Stomach (tissue), 9 donors: ENCODE measurements around the gene ATP8A2. TPM values are rescaled to one million over a fixed set of nuclear protein-coding genes. Genes with fewer than 3 reads are reported as not detected.

Source experiments
- DNase-seq, 2 donors: peaks; one replicate each; pipeline versions ENCODE4 v3.0.0 to v3.0.0-alpha.2; 2013 to 2019
- H3K27ac ChIP-seq, 5 donors: fragments of 200-600 bp in 4 of 5; sonication (generic) in 4 of 5; one replicate each; pipeline ENCODE4 v1.5.1; 2013 to 2019; ENCODE audit warnings: mild to moderate bottlenecking in 1 of 5, moderate library complexity in 1 of 5
- H3K27me3 ChIP-seq, 3 donors: fragments of 200-600 bp; sonication (generic); one replicate each; pipeline ENCODE4 v1.5.1; 2017 to 2019; ENCODE audit warnings: mixed run types in 1 of 3
- H3K36me3 ChIP-seq, 4 donors: fragments of 200-600 bp; sonication (generic); 1 replicate in 3 of 4; 2 replicates in 1 of 4; pipeline ENCODE4 v1.5.1; 2016 to 2019
- H3K4me1 ChIP-seq, 4 donors: fragments of 200-600 bp; sonication (generic); one replicate each; pipeline ENCODE4 v1.5.1; 2016 to 2019
- H3K4me3 ChIP-seq, 4 donors: fragments of 200-600 bp; sonication (generic) in 3 of 4; one replicate each; pipeline ENCODE4 v1.5.1; 2016 to 2019; ENCODE audit warnings: mild to moderate bottlenecking in 1 of 4
- H3K9me3 ChIP-seq, 4 donors: fragments of 200-600 bp; sonication (generic); one replicate each; pipeline ENCODE4 v1.5.1; 2016 to 2019
- CTCF ChIP-seq, 7 experiments: fragments of 450-650 bp in 4 of 7; fragments of 200-600 bp in 3 of 7; sonication (generic) in 3 of 7; IDR thresholded peaks; one replicate each; pipeline ENCODE4 v1.5.1; 2016 to 2019; ENCODE audit warnings: antibody characterized with exemption in 7 of 7, control low read depth in 2 of 7, mild to moderate bottlenecking in 1 of 7
- EP300 ChIP-seq: sonication (generic); formaldehyde crosslinking; IDR thresholded peaks from one replicate; pipeline ENCODE4 v1.6.1; 2017; ENCODE audit warnings: antibody characterized with exemption
- POLR2A ChIP-seq, 4 donors: fragments of 450-650 bp; IDR thresholded peaks; one replicate each; pipeline ENCODE4 v1.6.1; 2016; ENCODE audit warnings: antibody characterized with exemption in 4 of 4, control low read depth in 2 of 4, mild to moderate bottlenecking in 1 of 4, moderate library complexity in 1 of 4
- POLR2AphosphoS5 ChIP-seq, 3 donors: sonication (generic); formaldehyde crosslinking; IDR thresholded peaks; one replicate each; pipeline ENCODE4 v1.6.1; 2016; ENCODE audit warnings: antibody characterized with exemption in 3 of 3
- WGBS, 5 donors: extraction: QIAGEN DNeasy Blood & Tissue Kit in 3 of 5; methylation state at CpG; one replicate each; pipeline versions ENCODE4 v1.1.5 to v1.1.7; 2013 to 2018; 5-methylcytosine and 5-hydroxymethylcytosine counted together
- intact Hi-C: fragments of 100-400 bp; cut with DNase I; formaldehyde crosslinking; loops from one replicate; pipeline ENCODE4 v1.15.1; 2023; ENCODE audit warnings: low total_unique reads
- polyA plus RNA-seq, 3 donors: library from polyadenylated mRNA; stranded (reverse); fragments of 200-250 nt; gene quantifications; one replicate each; pipeline ENCODE4 v1.2.3, GENCODE V29; 2013
- total RNA-seq, 5 donors: library from RNA; depleted of rRNA; stranded (reverse); fragments of >200 nt; gene quantifications; one replicate each; pipeline versions ENCODE4 v1.1.0 to v1.2.3, GENCODE V29; 2014 to 2016
- donor health status: healthy with polysubstance abuse.
- donor health status: Bipolar disorder and iron deficiency.
- donor health status: healthy.

ATP8A2 gene
- total and polyA plus RNA-seq, 8 donors, result 0.12 to 3.5 (median 0.20) TPM; not detected in 3

GRCh38 chr13:25882466-25883357 lies 510.9 kb downstream of the ATP8A2 start:
- H3K4me3 ChIP-seq, result no peak overlapping the region
- H3K4me1 ChIP-seq, result peaks cover 0 to 19% (median 10%) of the 10 kb centered on the region in 4 donors
- peak in 1 of 2 donors; percentile 39 for DNase-seq
- 73 to 80% (median 79%) methylated on average over 8 of the region's 8 CpGs for WGBS, 5 donors
- H3K36me3 ChIP-seq, result no peaks in the 10 kb centered on the region
- TF ChIP-seq EP300 (no peak), POLR2AphosphoS5 (IDR thresholded peaks at IDR 0.05) (no peak), CTCF (IDR thresholded peaks at IDR 0.05) (no peak), POLR2A (IDR thresholded peaks at IDR 0.05) (no peak)
- intact Hi-C loops, result no loop called here
- H3K27me3 ChIP-seq, result no peaks in the 10 kb centered on the region
- no peaks in the 10 kb centered on the region for H3K9me3 ChIP-seq
- no peak overlapping the region for H3K27ac ChIP-seq

GRCh38 chr13:25885418-25885817 lies 513.6 kb downstream of the ATP8A2 start:
- H3K9me3 ChIP-seq, result no peaks in the 10 kb centered on the region
- 89 to 95% (median 92%) methylated on average over 4 of the region's 4 CpGs for WGBS, 5 donors

GRCh38 chr13:25886438-25887214 lies 514.9 kb downstream of the ATP8A2 start:
- no peaks in the 10 kb centered on the region for H3K27me3 ChIP-seq
- H3K4me1 ChIP-seq, result peaks cover 0 to 9% (median 6%) of the 10 kb centered on the region in 4 donors
- intact Hi-C loops, result no loop called here
- no peak overlapping the region for H3K27ac ChIP-seq
- no peaks in the 10 kb centered on the region for H3K9me3 ChIP-seq
- TF ChIP-seq EP300 (no peak), POLR2AphosphoS5 (IDR thresholded peaks at IDR 0.05) (peak in 1 of 3 donors; percentile 53)
- WGBS, 5 donors, result 85 to 93% (median 86%) methylated on average over 14 of the region's 14 CpGs
- DNase-seq, result no peak
- no peaks in the 10 kb centered on the region for H3K36me3 ChIP-seq
- no peak overlapping the region for H3K4me3 ChIP-seq

More at GRCh38 chr13:25885418-25885817, 513.6 kb downstream of the ATP8A2 start:
- Histone ChIP-seq H3K4me3 (no peak overlapping the region), H3K27me3 (no peaks in the 10 kb centered on the region), H3K27ac (no peak overlapping the region), H3K36me3 (no peaks in the 10 kb centered on the region), H3K4me1 (peaks cover 0 to 19% (median 10%) of the 10 kb centered on the region in 4 donors)
- no peak for TF ChIP-seq CTCF (IDR thresholded peaks at IDR 0.05)
- no peak for TF ChIP-seq POLR2A (IDR thresholded peaks at IDR 0.05)
- TF ChIP-seq POLR2AphosphoS5 (IDR thresholded peaks at IDR 0.05), result no peak
- TF ChIP-seq EP300, result no peak
- no peak for DNase-seq
- intact Hi-C loops, result no loop called here

- no peak overlapping the region for H3K4me3 ChIP-seq
- no peak for DNase-seq
- TF ChIP-seq EP300, result no peak
- TF ChIP-seq CTCF (IDR thresholded peaks at IDR 0.05), result no peak
- no peak for TF ChIP-seq POLR2AphosphoS5 (IDR thresholded peaks at IDR 0.05)
- no peak for TF ChIP-seq POLR2A (IDR thresholded peaks at IDR 0.05)
- no peaks in the 10 kb centered on the region for H3K9me3 ChIP-seq
- 83 to 88% (median 84%) methylated on average over 8 of the region's 8 CpGs for WGBS, 5 donors
- peaks cover 0 to 3% (median 0%) of the 10 kb centered on the region in 4 donors for H3K4me1 ChIP-seq
- no peaks in the 10 kb centered on the region for H3K27me3 ChIP-seq
- intact Hi-C loops, result no loop called here
- H3K27ac ChIP-seq, result no peak overlapping the region
- H3K36me3 ChIP-seq, result no peaks in the 10 kb centered on the region
Measured at GRCh38 chr13:25887962-25888655, 516.3 kb downstream of the ATP8A2 start.
